Measurements from ENCODE around the gene AEN. TPM values are rescaled to one million over a fixed set of nuclear protein-coding genes. Genes with fewer than 3 reads are reported as not detected.
A peak's percentile ranks its signal among the peaks of the same experiment; 100 is the strongest.

Gene AEN
- total and polyA plus RNA-seq, 2 of the 8 experiments (the other 6 are each of a cell fraction or from before 2014, with no cell fraction given) = 112 to 122 TPM

DNA sequence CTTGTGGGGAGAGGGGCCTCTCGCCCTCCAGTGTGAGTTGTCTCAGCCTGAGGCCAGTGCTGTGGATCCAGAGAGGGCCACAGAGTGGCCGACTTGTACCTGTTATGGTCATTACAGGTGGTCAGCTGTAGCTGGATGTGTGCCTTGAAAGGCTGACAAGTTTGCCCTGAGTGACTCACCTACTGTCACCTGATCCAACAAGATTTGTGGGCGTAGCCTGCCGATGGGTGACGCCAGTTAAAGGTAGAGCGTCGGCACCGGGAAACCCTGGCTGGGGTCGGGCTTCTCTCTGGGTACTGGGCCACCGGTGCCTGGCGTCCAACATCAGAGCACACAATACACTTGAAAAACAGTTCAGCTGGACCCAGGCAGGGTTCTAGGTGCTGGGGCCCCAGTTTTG lies 14.9 kb downstream of the AEN start (continued):
- TF ChIP-seq CHD7 (IDR thresholded peaks at IDR 0.05; ENCODE audit: insufficient replicate concordance, low read length) (no peak), POLR2AphosphoS5 (IDR thresholded peaks at IDR 0.05; ENCODE audit: low read depth, low read length) (peak; percentile 76), EGR1 (IDR thresholded peaks at IDR 0.05; ENCODE audit: borderline replicate concordance, low read depth, low read length) (no peak), JUND (IDR thresholded peaks at IDR 0.05; ENCODE audit: low read length) (peak; percentile 86), GABPA (IDR thresholded peaks at IDR 0.05; ENCODE audit: borderline replicate concordance, insufficient read depth, low read length) (no peak), CREB1 (IDR thresholded peaks at IDR 0.05) (peak; percentile 12; the same call in 1 of the 2 replicates), SIN3A (conservative IDR thresholded peaks at IDR 0.05 in 1 of 2, IDR thresholded peaks at IDR 0.05 in 1 of 2; ENCODE audit: low read depth in 1 of 2, low read length in 2 of 2) (peak; percentile 43 to 63; a peak in 1 of 4 replicates), TCF12 (IDR thresholded peaks at IDR 0.05; ENCODE audit: low read depth, low read length) (no peak)
- TF ChIP-seq, protein P1, sequence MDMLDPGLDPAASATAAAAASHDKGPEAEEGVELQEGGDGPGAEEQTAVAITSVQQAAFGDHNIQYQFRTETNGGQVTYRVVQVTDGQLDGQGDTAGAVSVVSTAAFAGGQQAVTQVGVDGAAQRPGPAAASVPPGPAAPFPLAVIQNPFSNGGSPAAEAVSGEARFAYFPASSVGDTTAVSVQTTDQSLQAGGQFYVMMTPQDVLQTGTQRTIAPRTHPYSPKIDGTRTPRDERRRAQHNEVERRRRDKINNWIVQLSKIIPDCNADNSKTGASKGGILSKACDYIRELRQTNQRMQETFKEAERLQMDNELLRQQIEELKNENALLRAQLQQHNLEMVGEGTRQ (IDR thresholded peaks at IDR 0.05; ENCODE audit: low read length) = peak; percentile 56
